PC-3 (cell line): ENCODE measurements around the gene KMT2C. TPM values are rescaled to one million over a fixed set of nuclear protein-coding genes. Genes with fewer than 3 reads are reported as not detected.

Source experiments
- ATAC-seq: fragments of 200-7000 bp; cut with Tn5 transposase; 2 replicates; pipeline ENCODE4 v1.9.1; 2020; ENCODE audit warnings: mild to moderate bottlenecking, moderate library complexity
- BruUV-seq: library from RNA; stranded (reverse); fragments of 400-500 nt; replicated peaks from 2 replicates; lab custom pipeline; 2021; lab: Mats Ljungman, UMichigan
- CTCF ChIA-PET: fragments of 300-600 bp; sonication (Branson Sonifier 250); formaldehyde crosslinking; loops from one replicate; lab custom pipeline; 2022; ENCODE audit warnings: antibody characterized with exemption; lab: Charles Lee
- POLR2A ChIA-PET: fragments of 300-600 bp; sonication (Branson Sonifier 250); formaldehyde crosslinking; loops from one replicate; lab custom pipeline; 2022; ENCODE audit warnings: antibody characterized with exemption; ENCODE audit not compliant: unreplicated experiment; lab: Charles Lee
- DNase-seq: peaks from one replicate; pipeline ENCODE4 v3.0.0-alpha.2; 2015
- H2AFZ ChIP-seq: fragments of 300-600 bp; sonication (generic); 2 replicates; pipeline ENCODE4 v1.6.0; 2016; ENCODE audit warnings: antibody characterized with exemption, low read length
- H3F3A ChIP-seq: fragments of 300-600 bp; sonication (generic); one replicate; pipeline ENCODE4 v1.6.0; 2017; ENCODE audit warnings: antibody characterized with exemption, low read length, control low read depth, mild to moderate bottlenecking; ENCODE audit not compliant: unreplicated experiment
- H3K27ac ChIP-seq: fragments of 300-600 bp; sonication (generic); 2 replicates; pipeline ENCODE4 v1.5.1; 2016; ENCODE audit warnings: mild to moderate bottlenecking, low read length
- H3K27me3 ChIP-seq: fragments of 300-600 bp; sonication (generic); 2 replicates; pipeline ENCODE4 v1.6.1; 2016; ENCODE audit warnings: low read length, mixed read lengths
- H3K36me3 ChIP-seq: fragments of 300-600 bp; sonication (generic); 2 replicates; pipeline ENCODE4 v1.6.1; 2016; ENCODE audit warnings: low read depth, mixed run types, low read length, mixed read lengths
- H3K4me1 ChIP-seq: fragments of 300-600 bp; sonication (generic); 2 replicates; pipeline ENCODE4 v1.5.1; 2016; ENCODE audit warnings: low read length; ENCODE audit not compliant: insufficient read depth
- H3K4me2 ChIP-seq: fragments of 300-600 bp; sonication (generic); 2 replicates; pipeline ENCODE4 v1.6.0; 2016; ENCODE audit warnings: low read length
- H3K4me3 ChIP-seq: fragments of 300-600 bp; sonication (generic); 2 replicates; pipeline ENCODE4 v1.5.1; 2016; ENCODE audit warnings: mild to moderate bottlenecking, low read length, mixed read lengths
- H3K79me2 ChIP-seq: fragments of 300-600 bp; sonication (generic); 2 replicates; pipeline ENCODE4 v1.6.1; 2017; ENCODE audit warnings: low read length, mixed read lengths
- H3K9ac ChIP-seq: fragments of 300-600 bp; sonication (generic); 2 replicates; pipeline ENCODE4 v1.6.0; 2016; ENCODE audit warnings: mild to moderate bottlenecking, low read length
- H3K9me2 ChIP-seq: fragments of 300-600 bp; sonication (generic); replicated peaks from 2 replicates; pipeline ENCODE4 v1.6.1; 2016; ENCODE audit warnings: mixed run types, low read length, mixed read lengths
- H3K9me3 ChIP-seq: fragments of 300-600 bp; sonication (generic); 2 replicates; pipeline ENCODE4 v1.6.1; 2016; ENCODE audit warnings: low read length, mixed read lengths
- H4K20me1 ChIP-seq: fragments of 300-600 bp; sonication (generic); 2 replicates; pipeline ENCODE4 v1.6.1; 2016; ENCODE audit warnings: low read length, mixed read lengths
- CTCF ChIP-seq: fragments of 300-600 bp; sonication (generic); conservative IDR thresholded peaks from 2 replicates; pipeline ENCODE4 v1.5.1; 2017; ENCODE audit warnings: antibody characterized with exemption, low read depth, mild to moderate bottlenecking, low read length
- EZH2 ChIP-seq: fragments of 300-600 bp; sonication (generic); IDR thresholded peaks from one replicate; pipeline ENCODE4 v1.6.1; 2017; ENCODE audit warnings: antibody characterized with exemption, mild to moderate bottlenecking, low read length; ENCODE audit not compliant: unreplicated experiment
- EZH2phosphoT487 ChIP-seq: fragments of 300-600 bp; sonication (generic); IDR thresholded peaks from 2 replicates; pipeline ENCODE4 v1.6.1; 2018; ENCODE audit warnings: mild to moderate bottlenecking, antibody characterized with exemption, low read length, borderline replicate concordance
- intact Hi-C: fragments of 100-400 bp; cut with micrococcal nuclease; formaldehyde crosslinking; loops from 2 replicates; pipeline ENCODE4 v1.9.0; 2023
- total RNA-seq: library from RNA; depleted of rRNA; stranded (reverse); fragments of >200 nt; gene quantifications from 2 replicates; pipeline ENCODE4 v1.2.3, GENCODE V29; 2014

KMT2C gene
- total RNA-seq, 1 experiment from 2014 or later, result 15.3 TPM

GRCh38 chr7:152128741-152129461 is 306.9 kb downstream of the KMT2C start:
- no peak overlapping the region for H2AFZ ChIP-seq
- H3K27ac ChIP-seq, result no peak overlapping the region
- no peak for TF ChIP-seq EZH2
- no peak for TF ChIP-seq CTCF
- TF ChIP-seq EZH2phosphoT487, result no peak
- H3K4me1 ChIP-seq, result no peaks in the 10 kb centered on the region
- no peaks in the 10 kb centered on the region for H3K79me2 ChIP-seq
- H4K20me1 ChIP-seq, result no peaks in the 10 kb centered on the region
- H3K27me3 ChIP-seq, result no peaks in the 10 kb centered on the region
- no peaks in the 10 kb centered on the region for H3K9me2 ChIP-seq
- ChIA-PET CTCF (no interaction called here), POLR2A (no interaction called here)
- H3K36me3 ChIP-seq, result peaks cover 16% of the 10 kb centered on the region
- H3F3A ChIP-seq, result no peaks in the 10 kb centered on the region
- DNase-seq, result no peak
- no peak for ATAC-seq
- intact Hi-C loops, result no loop called here
- H3K9me3 ChIP-seq, result no peaks in the 10 kb centered on the region
- BruUV-seq, result no TSS peak
- H3K9ac ChIP-seq, result no peak overlapping the region
- no peak overlapping the region for H3K4me3 ChIP-seq
- no peak overlapping the region for H3K4me2 ChIP-seq

GRCh38 chr7:152128252-152128651 is 307.6 kb downstream of the KMT2C start:
- ATAC-seq, result no peak
- no peak overlapping the region for H3K27ac ChIP-seq
- no peaks in the 10 kb centered on the region for H3F3A ChIP-seq
- H3K79me2 ChIP-seq, result no peaks in the 10 kb centered on the region
- DNase-seq, result no peak
- no peak overlapping the region for H2AFZ ChIP-seq
- TF ChIP-seq EZH2phosphoT487, result no peak
- TF ChIP-seq CTCF, result no peak
- TF ChIP-seq EZH2, result no peak
- BruUV-seq, result no TSS peak
- intact Hi-C loops, result no loop called here
- H4K20me1 ChIP-seq, result no peaks in the 10 kb centered on the region
- H3K4me1 ChIP-seq, result no peaks in the 10 kb centered on the region
- H3K9me3 ChIP-seq, result no peaks in the 10 kb centered on the region
- H3K9ac ChIP-seq, result no peak overlapping the region
- ChIA-PET POLR2A (no interaction called here), CTCF (no interaction called here)
- H3K36me3 ChIP-seq, result peaks cover 22% of the 10 kb centered on the region
- H3K27me3 ChIP-seq, result no peaks in the 10 kb centered on the region
- H3K4me2 ChIP-seq, result no peak overlapping the region
- no peak overlapping the region for H3K4me3 ChIP-seq
- no peaks in the 10 kb centered on the region for H3K9me2 ChIP-seq

- BruUV-seq, result no TSS peak
- DNase-seq, result no peak
- POLR2A ChIA-PET, result interaction anchor here (0.5 kb wide), 1 partner anchor 11 kb away, joined by 6 read pairs; no protein-coding TSS in a partner anchor
Observed at GRCh38 chr7:152127229-152127628, 308.6 kb downstream of the KMT2C start.

More at GRCh38 chr7:152127229-152127628, 308.6 kb downstream of the KMT2C start:
- CTCF ChIA-PET, result no interaction called here
- Histone ChIP-seq H3K9me3 (no peaks in the 10 kb centered on the region), H3K36me3 (peaks cover 31% of the 10 kb centered on the region), H3F3A (no peaks in the 10 kb centered on the region), H2AFZ (no peak overlapping the region), H4K20me1 (no peaks in the 10 kb centered on the region), H3K9ac (no peak overlapping the region), H3K4me2 (no peak overlapping the region), H3K27ac (no peak overlapping the region), H3K4me1 (no peaks in the 10 kb centered on the region), H3K27me3 (no peaks in the 10 kb centered on the region), H3K4me3 (no peak overlapping the region), H3K79me2 (no peaks in the 10 kb centered on the region), H3K9me2 (no peaks in the 10 kb centered on the region)
- TF ChIP-seq CTCF (no peak), EZH2phosphoT487 (no peak), EZH2 (no peak)
- intact Hi-C loops, result no loop called here
- ATAC-seq, result no peak
